Smooth muscle cell (in vitro differentiated cells): ENCODE measurements around the gene CALN1. TPM values are rescaled to one million over a fixed set of nuclear protein-coding genes. Genes with fewer than 3 reads are reported as not detected.

ENCODE experiments used
- DNase-seq: peaks from one replicate; lab custom pipeline; 2025; ENCODE audit not compliant: unreplicated experiment; lab: John Stamatoyannopoulos, UW
- H2AFZ ChIP-seq: fragments of 200-600 bp; sonication (generic); 2 replicates; pipeline ENCODE4 v1.6.0; 2016; ENCODE audit warnings: antibody characterized with exemption, low read depth, mild to moderate bottlenecking
- H3F3A ChIP-seq: fragments of 200-600 bp; sonication (generic); 2 replicates; pipeline ENCODE4 v1.6.0; 2017; ENCODE audit warnings: antibody characterized with exemption, low read depth
- H3K27ac ChIP-seq: fragments of 200-600 bp; sonication (generic); 2 replicates; pipeline ENCODE4 v1.5.1; 2016; ENCODE audit warnings: low read depth, mild to moderate bottlenecking
- H3K27me3 ChIP-seq: fragments of 200-600 bp; sonication (generic); 2 replicates; pipeline ENCODE4 v1.6.1; 2016; ENCODE audit warnings: low read depth, mild to moderate bottlenecking
- H3K36me3 ChIP-seq: fragments of 200-600 bp; sonication (generic); 2 replicates; pipeline ENCODE4 v1.5.1; 2016; ENCODE audit warnings: low read depth
- H3K4me1 ChIP-seq: fragments of 200-600 bp; sonication (generic); 2 replicates; pipeline ENCODE4 v1.5.1; 2016; ENCODE audit warnings: low read depth
- H3K4me2 ChIP-seq: fragments of 200-600 bp; sonication (generic); 2 replicates; pipeline ENCODE4 v1.6.0; 2016; ENCODE audit warnings: mild to moderate bottlenecking
- H3K4me3 ChIP-seq: fragments of 200-600 bp; sonication (generic); 2 replicates; pipeline ENCODE4 v1.5.1; 2016; ENCODE audit warnings: mild to moderate bottlenecking
- H3K79me2 ChIP-seq: fragments of 200-600 bp; sonication (generic); 2 replicates; pipeline ENCODE4 v1.6.0; 2016; ENCODE audit warnings: low read depth, mild to moderate bottlenecking
- H3K9ac ChIP-seq: fragments of 200-600 bp; sonication (generic); 2 replicates; pipeline ENCODE4 v1.6.0; 2016; ENCODE audit warnings: low read depth
- H3K9me3 ChIP-seq: fragments of 200-600 bp; sonication (generic); replicated peaks from 2 replicates; pipeline ENCODE4 v1.5.1; 2016; ENCODE audit warnings: low read depth
- H4K20me1 ChIP-seq: fragments of 200-600 bp; sonication (generic); 2 replicates; pipeline ENCODE4 v1.6.0; 2016; ENCODE audit warnings: low read depth
- CTCF ChIP-seq: fragments of 200-600 bp; sonication (generic); IDR thresholded peaks from 2 replicates; pipeline ENCODE4 v1.5.1; 2017; ENCODE audit warnings: borderline replicate concordance, mild to moderate bottlenecking, antibody characterized with exemption; ENCODE audit not compliant: insufficient read depth, poor library complexity, severe bottlenecking
- WGBS: methylation state at CpG from one replicate; pipeline ENCODE4 v1.1.7; 2016; ENCODE audit warnings: low lambda C conversion rate; 5-methylcytosine and 5-hydroxymethylcytosine counted together
- polyA plus RNA-seq: library from polyadenylated mRNA; unstranded; fragments of >200 nt; fragmentation: Nextera tagmentation; extraction: Ambion mirVana; gene quantifications from 2 replicates; pipeline ENCODE4 v1.2.1, GENCODE V29; 2016
- total RNA-seq: library from RNA; depleted of rRNA; stranded (reverse); fragments of >200 nt; gene quantifications from 2 replicates; pipeline ENCODE4 v1.2.3, GENCODE V29; 2014

The CALN1 gene
- total and polyA plus RNA-seq, 2 experiments from 2014 or later, result not detected

GRCh38 chr7:72249106-72249505, 163.0 kb downstream of the CALN1 start:
- 90% methylated on average over 3 of the region's 3 CpGs for WGBS
- TF ChIP-seq CTCF, result no peak
- no peak overlapping the region for H3K4me3 ChIP-seq
- no peaks in the 10 kb centered on the region for H4K20me1 ChIP-seq
- H3K9me3 ChIP-seq, result no peaks in the 10 kb centered on the region
- H3K9ac ChIP-seq, result no peak overlapping the region
- no peaks in the 10 kb centered on the region for H3K79me2 ChIP-seq
- peaks cover 2% of the 10 kb centered on the region for H3K27me3 ChIP-seq
- no peaks in the 10 kb centered on the region for H3K36me3 ChIP-seq
- H3K4me2 ChIP-seq, result no peak overlapping the region
- no peak for DNase-seq
- no peaks in the 10 kb centered on the region for H3K4me1 ChIP-seq
- H3F3A ChIP-seq, result no peaks in the 10 kb centered on the region
- H3K27ac ChIP-seq, result no peak overlapping the region
- no peak overlapping the region for H2AFZ ChIP-seq

- Histone ChIP-seq H4K20me1 (no peaks in the 10 kb centered on the region), H3K4me3 (no peak overlapping the region), H3F3A (no peaks in the 10 kb centered on the region), H3K4me1 (no peaks in the 10 kb centered on the region), H3K27me3 (peaks cover 6% of the 10 kb centered on the region), H3K36me3 (no peaks in the 10 kb centered on the region), H3K27ac (no peak overlapping the region), H2AFZ (no peak overlapping the region), H3K4me2 (no peak overlapping the region), H3K9ac (no peak overlapping the region), H3K9me3 (no peaks in the 10 kb centered on the region), H3K79me2 (no peaks in the 10 kb centered on the region)
- 80% methylated on average over 10 of the region's 10 CpGs for WGBS
- TF ChIP-seq CTCF, result no peak
- no peak for DNase-seq
Measured at GRCh38 chr7:72244826-72245398, 167.2 kb downstream of the CALN1 start.

- 73% methylated on average over 6 of the region's 6 CpGs for WGBS
- no peaks in the 10 kb centered on the region for H4K20me1 ChIP-seq
- H3K9ac ChIP-seq, result no peak overlapping the region
- H3K4me1 ChIP-seq, result no peaks in the 10 kb centered on the region
- no peak for TF ChIP-seq CTCF
- H3K79me2 ChIP-seq, result no peaks in the 10 kb centered on the region
- H3K27ac ChIP-seq, result no peak overlapping the region
- H3K9me3 ChIP-seq, result no peaks in the 10 kb centered on the region
- H3K36me3 ChIP-seq, result no peaks in the 10 kb centered on the region
- H3K4me3 ChIP-seq, result no peak overlapping the region
- no peak for DNase-seq
- no peaks in the 10 kb centered on the region for H3F3A ChIP-seq
- no peak overlapping the region for H2AFZ ChIP-seq
- H3K27me3 ChIP-seq, result peaks cover 11% of the 10 kb centered on the region
- no peak overlapping the region for H3K4me2 ChIP-seq
Measured at GRCh38 chr7:72243329-72243728, 168.8 kb downstream of the CALN1 start.

- Histone ChIP-seq H3K9me3 (no peaks in the 10 kb centered on the region), H3K4me2 (no peak overlapping the region), H4K20me1 (no peaks in the 10 kb centered on the region), H3K4me1 (no peaks in the 10 kb centered on the region), H3K4me3 (no peak overlapping the region), H3K36me3 (no peaks in the 10 kb centered on the region), H3K27me3 (peaks cover 5% of the 10 kb centered on the region), H3F3A (no peaks in the 10 kb centered on the region), H2AFZ (no peak overlapping the region), H3K9ac (no peak overlapping the region), H3K27ac (no peak overlapping the region), H3K79me2 (no peaks in the 10 kb centered on the region)
- no peak for DNase-seq
- no peak for TF ChIP-seq CTCF
- 89% methylated on average over 5 of the region's 5 CpGs for WGBS
Measured at GRCh38 chr7:72235351-72235750, 176.8 kb downstream of the CALN1 start.
